GM18868 (cell line): ENCODE results near the gene CHRNA3.

Experiments
- ATAC-seq: cut with Tn5 transposase; IDR thresholded peaks from one replicate; pipeline ENCODE4 v1.9.1; 2021; ENCODE audit warnings: mild to moderate bottlenecking, moderate library complexity; ENCODE audit not compliant: unreplicated experiment

CHRNA3 gene

GRCh38 chr15:78637776-78638435 lies 17.1 kb upstream of the CHRNA3 start:
- ATAC-seq: no peak

DNA sequence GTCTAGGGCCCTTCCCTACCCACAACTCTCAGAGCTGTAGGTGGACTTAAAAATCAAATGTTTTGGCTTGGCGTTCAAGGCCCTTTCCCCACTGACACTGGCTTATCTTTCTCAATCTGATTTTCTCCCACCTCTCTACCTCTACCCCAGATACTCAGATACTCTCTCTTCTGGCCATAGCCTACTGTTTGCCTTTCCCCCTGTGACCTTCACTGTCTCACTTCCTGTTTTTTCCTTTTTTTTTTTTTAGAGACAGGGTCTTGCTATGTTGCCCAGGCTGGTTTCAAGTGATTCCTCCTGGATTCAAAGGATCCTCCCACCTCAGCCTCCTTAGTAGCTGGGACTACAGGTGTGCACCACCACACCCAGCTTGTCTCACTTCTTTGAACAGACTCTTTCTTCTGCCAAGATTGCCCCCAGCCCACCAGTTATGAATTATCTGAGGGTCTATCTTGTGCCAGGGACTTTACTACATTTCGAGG lies 15.6 kb upstream of the CHRNA3 start:
- ATAC-seq: no peak

DNA sequence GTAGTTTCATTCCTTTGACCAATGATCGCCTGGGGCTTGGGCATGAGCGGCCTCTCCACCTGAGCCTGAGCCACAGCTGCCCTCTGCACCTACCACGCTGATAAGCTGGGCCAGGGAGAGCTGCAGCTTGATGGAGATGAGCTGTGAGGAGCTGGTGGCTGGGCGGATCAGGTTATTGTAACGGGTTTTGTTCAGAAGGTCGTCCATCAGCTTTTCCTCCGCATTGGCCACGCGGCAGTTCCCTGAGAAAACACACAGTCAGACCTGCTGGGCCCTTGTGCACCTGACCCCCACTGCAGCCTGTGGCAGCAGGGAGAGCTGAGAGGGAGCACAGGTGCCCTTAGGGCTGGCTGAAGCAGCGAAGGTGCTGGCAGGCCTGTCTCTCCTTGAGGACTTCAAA lies 14.6 kb upstream of the CHRNA3 start:
- no peak for ATAC-seq

GRCh38 chr15:78634210-78635145 lies 13.7 kb upstream of the CHRNA3 start:
- no peak for ATAC-seq

DNA sequence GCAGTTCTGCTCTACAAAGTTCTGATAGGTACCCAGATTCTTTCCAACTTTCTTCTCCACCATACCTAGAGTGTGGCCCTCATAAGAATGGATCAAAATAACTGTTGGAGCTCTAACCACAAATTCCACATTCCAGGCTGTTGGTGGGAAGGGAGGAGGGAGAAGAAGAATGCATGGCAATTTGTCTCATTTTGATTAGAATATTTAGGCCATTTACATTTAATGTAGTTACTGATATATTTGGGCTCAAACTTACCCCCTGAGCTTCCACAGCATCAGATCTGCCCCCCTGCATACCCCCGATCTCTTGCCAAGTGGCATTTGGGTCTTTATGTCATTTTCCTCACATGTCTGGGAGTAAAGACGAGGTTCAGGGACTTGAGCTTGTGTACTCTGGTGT lies 12.6 kb upstream of the CHRNA3 start:
- ATAC-seq: no peak

- ATAC-seq: no peak
Measured at GRCh38 chr15:78630886-78631633, 10.3 kb upstream of the CHRNA3 start.

DNA sequence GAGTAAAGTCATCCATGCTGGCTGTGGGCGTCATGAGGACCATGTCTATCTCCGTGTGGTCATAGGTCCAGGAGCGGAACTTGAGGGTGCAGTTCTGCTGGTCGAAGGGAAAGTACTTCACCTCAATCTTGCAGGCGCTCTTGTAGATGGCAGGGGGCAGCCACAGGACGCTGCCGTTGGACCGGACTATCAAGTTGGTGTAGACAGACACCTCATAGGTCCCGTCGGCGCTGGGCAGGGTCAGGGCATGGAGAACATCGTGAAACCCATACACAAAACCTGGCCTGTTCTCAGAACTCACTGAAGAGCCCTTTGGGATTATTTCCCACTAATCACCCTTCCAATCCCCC lies 8.9 kb upstream of the CHRNA3 start:
- no peak for ATAC-seq

DNA sequence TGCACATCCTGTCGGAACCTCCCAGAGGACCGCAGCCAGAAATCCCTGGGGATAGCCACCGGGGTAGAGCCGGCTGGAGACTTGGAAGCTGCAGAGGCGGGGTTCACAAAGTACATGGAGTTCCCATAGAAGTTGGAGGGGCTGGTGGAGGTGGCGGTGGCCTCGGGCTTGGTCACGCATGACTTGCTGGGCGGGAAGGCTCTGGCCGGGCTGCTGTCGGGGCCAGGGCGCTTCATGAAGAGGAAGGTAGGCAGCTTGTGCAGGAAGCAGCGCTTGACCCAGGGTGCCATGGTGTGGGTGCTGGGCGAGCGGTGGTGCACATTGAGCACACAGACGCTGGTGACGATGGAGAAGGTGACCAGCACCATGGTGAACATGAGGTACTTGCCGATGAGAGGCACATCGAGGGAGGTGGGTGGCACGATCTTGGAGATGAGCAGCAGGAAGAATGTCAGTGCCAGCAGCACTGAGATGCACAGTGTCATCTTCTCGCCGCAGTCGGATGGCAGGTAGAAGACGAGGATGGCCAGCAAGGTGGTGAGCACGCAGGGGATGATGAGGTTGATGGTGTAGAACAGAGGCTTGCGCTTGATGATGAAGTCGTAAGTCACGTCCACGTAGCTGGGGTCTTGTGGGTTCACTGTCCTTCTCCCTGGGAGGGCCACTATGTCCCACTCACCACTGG lies 8.4 kb upstream of the CHRNA3 start:
- ATAC-seq: no peak

DNA sequence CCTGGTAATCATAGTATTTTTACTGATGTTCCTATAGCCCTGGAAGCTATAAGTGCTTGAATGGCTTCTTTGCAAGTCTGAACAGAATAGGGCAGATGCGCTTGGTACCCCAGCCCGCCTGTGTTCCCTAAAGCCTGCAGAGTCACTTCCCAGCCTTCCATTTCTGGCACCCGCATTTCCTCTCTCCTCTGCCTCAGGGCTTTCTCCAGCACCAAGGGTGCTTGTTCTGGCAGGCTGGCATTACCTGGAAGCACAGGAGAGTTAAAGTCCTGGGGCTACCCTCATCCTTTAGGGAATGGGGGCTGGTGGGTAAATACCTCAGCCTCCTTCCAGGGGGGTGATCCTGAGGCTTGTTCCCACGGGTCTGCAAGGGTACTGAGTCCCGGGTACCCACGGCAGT lies 7.4 kb upstream of the CHRNA3 start:
- ATAC-seq: no peak

GRCh38 chr15:78627348-78627747 lies 6.6 kb upstream of the CHRNA3 start:
- ATAC-seq: no peak

DNA sequence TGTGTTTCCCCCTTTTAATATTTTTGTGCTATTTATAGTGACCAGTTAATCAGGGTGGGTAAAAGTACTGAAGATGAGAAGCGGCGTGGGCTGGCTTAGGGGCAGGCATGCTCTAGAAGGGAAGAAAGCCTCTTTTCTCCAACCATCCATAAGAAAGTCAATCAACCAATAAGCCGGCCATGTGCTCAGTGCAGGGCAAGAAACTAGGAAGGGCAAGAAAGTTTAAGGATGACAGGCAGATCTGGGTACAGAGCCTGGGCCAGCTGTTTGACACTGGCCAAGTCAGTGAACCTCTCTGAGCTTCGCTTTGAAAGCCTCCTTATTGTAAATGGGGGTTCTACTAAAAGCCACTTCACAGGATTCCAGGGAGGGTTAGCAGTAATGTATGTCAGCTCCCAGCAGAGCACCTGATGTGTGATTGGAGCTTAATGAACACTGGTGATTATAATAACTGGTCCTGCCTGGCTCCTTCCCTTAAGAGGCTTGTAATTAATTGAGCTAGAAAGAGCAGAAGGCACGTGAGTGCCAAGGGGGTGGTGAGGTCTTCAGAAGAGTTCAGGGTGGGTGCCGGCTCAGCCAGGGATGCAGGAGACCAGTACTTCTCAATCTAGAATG lies 5.7 kb upstream of the CHRNA3 start:
- ATAC-seq: no peak

DNA sequence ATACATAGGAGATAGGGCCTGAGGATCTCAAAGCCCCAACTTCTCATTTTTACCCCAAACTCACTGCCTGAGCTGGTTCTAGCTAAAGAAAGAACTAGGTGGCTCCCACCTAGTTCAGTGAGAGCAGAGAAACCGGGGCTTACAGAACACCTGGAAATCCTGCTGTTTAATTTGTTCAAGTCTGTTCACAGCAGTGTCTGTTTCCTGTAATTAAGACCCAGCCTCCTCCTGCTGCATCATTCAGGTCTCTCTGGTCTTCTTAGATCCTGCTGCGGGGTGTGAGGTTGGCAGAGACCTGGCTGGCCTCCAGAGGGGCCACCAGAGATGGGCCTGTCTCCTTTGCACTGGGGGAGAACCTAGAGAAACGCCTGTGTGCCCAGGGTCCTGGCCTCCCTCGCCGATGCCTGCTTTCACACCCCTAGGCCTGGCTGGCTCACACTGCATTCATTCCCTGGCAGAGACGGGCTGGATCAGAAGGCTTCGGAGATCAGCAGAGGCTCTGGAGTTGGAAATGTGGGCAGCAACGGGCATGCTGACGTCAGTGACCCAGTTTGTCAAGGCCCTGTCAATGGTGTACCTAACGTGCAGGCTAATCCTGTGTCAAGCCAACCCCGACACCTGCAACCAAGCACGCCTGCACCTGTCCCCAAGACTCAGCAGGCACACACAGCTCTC lies 4.9 kb upstream of the CHRNA3 start:
- ATAC-seq: no peak

- no peak for ATAC-seq
Measured at GRCh38 chr15:78624651-78625590, 4.1 kb upstream of the CHRNA3 start.

DNA sequence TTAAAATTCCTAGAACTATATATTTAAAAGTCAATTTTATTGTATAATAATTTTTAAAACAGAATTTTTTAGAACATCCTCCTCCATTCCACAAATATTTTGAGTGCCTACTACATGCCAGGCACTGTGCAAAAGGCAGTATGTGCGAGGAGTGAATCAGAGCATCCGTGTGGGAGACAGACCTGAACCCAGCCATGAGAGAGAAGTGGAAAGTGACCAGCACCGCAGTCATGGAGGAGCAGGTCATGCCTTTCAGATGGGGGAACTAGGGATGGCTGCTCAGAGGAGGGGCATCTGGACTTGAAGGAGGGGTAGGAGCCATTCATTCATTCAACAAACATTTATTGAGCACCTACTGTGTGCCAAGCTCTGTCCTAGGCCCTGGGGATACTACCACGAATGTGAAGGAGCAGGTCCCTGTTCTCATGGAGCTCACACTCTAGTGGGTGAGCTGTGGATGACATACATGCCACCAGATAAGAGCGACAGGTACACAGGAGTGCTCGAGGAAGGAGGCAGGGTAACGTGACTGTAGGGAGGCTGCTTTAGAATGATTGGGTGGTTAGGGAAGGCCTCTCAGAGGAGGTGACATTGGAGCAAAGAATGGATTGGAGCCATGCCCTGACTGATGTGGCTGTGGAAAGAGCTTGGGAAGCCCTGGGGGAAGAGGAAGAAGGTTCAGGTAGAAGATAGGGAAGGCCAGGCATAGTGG lies 3.1 kb upstream of the CHRNA3 start:
- no peak for ATAC-seq

DNA sequence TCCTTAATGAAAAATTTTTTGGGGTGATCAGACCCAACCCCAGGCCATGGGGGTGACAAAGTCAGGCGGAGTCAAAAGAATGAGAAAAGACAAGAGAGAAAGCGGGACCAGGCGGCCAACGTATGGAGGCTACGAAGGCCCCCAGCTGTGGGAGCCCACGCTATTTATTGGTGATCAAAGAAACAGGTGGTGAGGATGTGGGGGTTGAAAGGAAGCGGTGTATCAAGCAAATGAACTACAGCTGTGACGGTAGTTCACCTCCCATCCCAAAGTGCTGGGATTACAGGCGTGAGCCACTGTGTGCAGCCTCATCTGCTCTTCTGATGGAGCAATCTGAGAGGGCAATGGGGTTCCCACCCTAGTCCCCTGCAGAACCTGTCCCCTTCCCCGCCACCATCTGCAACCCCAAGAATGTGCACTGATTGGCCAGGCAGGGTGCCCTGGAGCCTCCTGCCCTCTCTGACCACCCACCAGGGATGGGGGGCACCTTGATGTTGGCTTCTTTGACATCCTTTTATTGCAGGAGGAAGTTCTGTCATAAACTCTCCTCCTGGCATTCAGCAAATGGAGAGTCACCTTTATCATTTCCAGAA lies 1.1 kb upstream of the CHRNA3 start:
- no peak for ATAC-seq

- ATAC-seq: no peak
Measured at GRCh38 chr15:78620021-78620526, 722 bp downstream of the CHRNA3 start.

GRCh38 chr15:78619022-78619950 lies 1.5 kb downstream of the CHRNA3 start:
- no peak for ATAC-seq
